SKM-1 (cell line): Measurements from ENCODE around the gene ERAP2.
"Not testable (repeated sequence)": the region's sequence is repeated elsewhere in the genome, so short reads cannot be mapped to it uniquely, and the experiment has no call there.

Source experiments
- DNase-seq: peaks from one replicate; lab custom pipeline; 2025; ENCODE audit not compliant: unreplicated experiment; lab: John Stamatoyannopoulos, UW

ERAP2 gene

GRCh38 chr5:96930589-96930988 lies 54.3 kb downstream of the ERAP2 start:
- DNase-seq = no peak

GRCh38 chr5:96931037-96931436 lies 54.7 kb downstream of the ERAP2 start:
- not testable (repeated sequence) for DNase-seq

GRCh38 chr5:96931605-96932004 lies 55.3 kb downstream of the ERAP2 start:
- DNase-seq = no peak

GRCh38 chr5:96932026-96932425 lies 55.7 kb downstream of the ERAP2 start:
- no peak for DNase-seq

- DNase-seq = no peak
Measured at GRCh38 chr5:96933764-96934707, 57.7 kb downstream of the ERAP2 start.

- DNase-seq = peak; percentile 88
Measured at GRCh38 chr5:96934708-96935558, 58.6 kb downstream of the ERAP2 start.

GRCh38 chr5:96935559-96936430 lies 59.5 kb downstream of the ERAP2 start, which contains the start of gene LNPEP:
Gene LNPEP (plus strand): TSS chr5:96936080. CDS start chr5:96936156, 76 bp downstream.
- peak; percentile 94 for DNase-seq

GRCh38 chr5:96936431-96937320 lies 60.4 kb downstream of the ERAP2 start:
- DNase-seq = no peak

GRCh38 chr5:96940586-96940985 lies 64.3 kb downstream of the ERAP2 start:
- no peak for DNase-seq

- DNase-seq = no peak
Measured at GRCh38 chr5:96941140-96941539, 64.8 kb downstream of the ERAP2 start.

GRCh38 chr5:96942078-96942477 lies 65.8 kb downstream of the ERAP2 start:
- no peak for DNase-seq

GRCh38 chr5:96942911-96943310 lies 66.6 kb downstream of the ERAP2 start:
- no peak for DNase-seq

- no peak for DNase-seq
Measured at GRCh38 chr5:96943799-96944198, 67.5 kb downstream of the ERAP2 start.

GRCh38 chr5:96945144-96945897 lies 69.0 kb downstream of the ERAP2 start:
- no peak for DNase-seq

GRCh38 chr5:96946381-96946780 lies 70.1 kb downstream of the ERAP2 start:
- DNase-seq = no peak

GRCh38 chr5:96952118-96952750 lies 75.9 kb downstream of the ERAP2 start:
- no peak for DNase-seq

- DNase-seq = no peak
Measured at GRCh38 chr5:96952974-96953730, 76.9 kb downstream of the ERAP2 start.
